Stimulated activated CD8-positive, alpha-beta memory T cell treated with anti-CD3 and anti-CD28 coated beads, Interleukin-4, amount 100 ng/mL, for 48 hours (primary cell): Measurements from ENCODE around the gene NDUFB6.
"Not testable (repeated sequence)": the region's sequence is repeated elsewhere in the genome, so short reads cannot be mapped to it uniquely, and the experiment has no call there.

Experiments used
- DNase-seq: peaks from one replicate; pipeline ENCODE4 v3.0.0-alpha.2; 2020

Gene NDUFB6

GRCh38 chr9:32572900-32573523 is at the start of gene NDUFB6:
TSS of gene NDUFB6 (minus strand) at chr9:32573159. CDS start at chr9:32573060, 99 bp downstream.
- peak; percentile 98 for DNase-seq

GRCh38 chr9:32618261-32618660 is 45.3 kb upstream of the NDUFB6 start:
- DNase-seq, result no peak

DNA sequence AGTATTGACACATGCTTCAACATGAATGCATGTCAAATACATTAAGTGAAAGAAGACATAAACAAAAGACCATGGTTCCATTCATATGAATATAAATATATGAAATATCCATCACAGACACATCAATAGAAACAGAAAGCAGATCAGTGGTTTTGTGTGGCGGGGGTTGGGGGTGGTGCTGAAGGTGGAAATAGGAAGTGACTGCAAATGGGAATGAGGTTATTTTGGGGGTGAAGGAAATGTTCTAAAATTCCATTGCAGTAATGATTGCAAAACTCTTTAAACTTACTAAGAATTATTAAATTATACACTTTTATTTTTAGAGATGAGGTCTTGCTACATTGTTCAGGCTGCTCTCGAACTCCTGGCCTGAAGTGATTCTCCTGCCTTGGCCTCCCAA is 33.9 kb upstream of the NDUFB6 start:
- no peak for DNase-seq

DNA sequence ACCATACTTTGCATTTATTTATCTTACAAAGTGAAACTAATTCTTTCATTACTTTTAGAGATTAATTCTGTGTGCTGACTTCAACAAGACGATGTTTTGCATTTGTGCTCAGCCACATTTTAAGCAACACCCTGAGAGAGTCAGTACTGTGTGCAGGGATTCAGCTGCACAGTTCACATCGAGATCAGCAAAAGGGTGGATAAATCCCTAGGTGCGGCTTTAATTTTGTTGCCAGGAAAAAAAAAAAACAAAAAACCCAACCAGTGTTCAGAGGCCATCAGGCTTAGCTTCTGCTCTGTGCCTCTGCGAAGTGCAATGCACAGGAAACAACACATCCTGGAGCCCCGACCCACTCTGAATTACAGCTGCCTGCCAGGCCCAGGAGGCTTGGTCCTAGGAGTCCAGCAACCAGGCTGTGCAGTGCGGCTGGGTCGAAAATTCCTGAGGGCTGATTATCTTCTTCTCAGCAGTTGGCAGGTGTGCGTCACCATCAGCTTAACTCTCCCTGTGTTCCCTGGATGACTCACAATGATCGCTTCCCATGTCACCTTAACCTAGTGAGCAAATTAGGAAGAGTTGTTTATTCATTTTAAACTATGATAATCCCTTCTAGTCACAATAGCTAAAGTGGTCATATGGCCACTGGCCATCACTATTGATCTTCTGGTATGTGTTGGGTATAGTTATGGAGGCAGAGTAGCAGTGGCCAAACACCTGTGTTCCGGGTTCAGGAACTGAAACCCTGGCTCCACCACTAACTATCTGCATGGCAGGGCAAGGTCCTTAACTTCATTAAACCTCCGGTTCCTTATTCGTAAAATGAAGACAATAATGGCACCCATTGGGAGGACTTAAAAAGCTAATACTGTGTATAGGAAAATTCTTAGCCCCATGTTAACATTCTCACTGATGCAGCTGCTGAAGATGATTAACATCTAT is 31.2 kb upstream of the NDUFB6 start:
- no peak for DNase-seq

DNA sequence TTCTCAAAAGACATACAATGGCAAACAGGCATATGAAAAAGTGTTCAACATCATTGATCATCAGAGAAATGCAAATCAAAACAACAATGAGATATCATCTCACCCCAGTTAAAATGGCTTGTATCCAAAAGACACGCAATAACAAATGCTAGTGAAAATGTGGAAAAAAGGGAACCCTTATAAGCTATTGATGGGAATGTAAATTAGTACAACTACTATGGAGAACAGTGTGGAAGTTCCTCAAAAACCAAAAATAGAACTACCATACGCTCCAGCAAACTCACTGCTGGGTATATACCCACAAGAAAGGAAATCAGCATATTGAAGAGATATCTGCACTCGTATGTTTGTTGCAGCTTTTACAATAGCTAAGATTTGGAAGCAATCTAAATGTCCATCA is 26.1 kb upstream of the NDUFB6 start:
- DNase-seq, result not testable (repeated sequence)

- no peak for DNase-seq
These were observed 24.0 kb upstream of the NDUFB6 start for GRCh38 chr9:32596936-32597335.

DNA sequence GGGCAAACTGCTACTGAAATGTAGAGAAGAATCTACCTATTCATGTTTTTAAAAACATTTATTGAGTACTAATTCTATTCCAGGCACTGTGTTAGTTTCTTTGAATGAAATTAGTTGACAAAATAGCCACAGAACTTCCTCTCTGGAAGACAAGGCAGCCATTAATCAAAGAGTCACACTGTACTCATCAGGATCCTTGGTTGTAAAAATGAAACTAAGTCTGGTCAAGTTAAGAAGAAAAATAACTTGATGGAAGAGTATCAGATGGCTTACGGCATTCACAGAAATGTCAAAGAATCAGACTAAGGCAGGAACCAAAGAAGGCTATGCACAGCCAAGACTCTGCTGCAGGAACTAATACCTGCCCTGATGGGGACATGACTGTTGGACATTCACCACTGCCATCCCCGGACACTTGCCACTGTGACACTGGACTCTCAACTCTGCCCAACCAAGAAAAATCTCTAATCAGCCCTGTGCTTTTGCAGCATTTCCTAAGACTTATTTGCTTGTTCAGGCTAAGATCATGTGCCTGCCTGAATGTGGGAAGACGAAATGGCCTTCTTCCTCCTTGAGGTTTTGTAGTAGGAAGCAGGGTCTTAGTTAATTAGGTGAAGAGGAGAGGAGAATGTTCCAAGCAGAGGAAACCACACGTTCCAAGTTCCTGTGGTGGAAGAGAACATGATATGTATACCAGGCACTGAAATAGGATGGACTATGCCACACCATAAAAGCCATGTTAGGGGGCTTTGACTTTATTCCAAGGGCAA is 23.3 kb upstream of the NDUFB6 start:
- no peak for DNase-seq

DNA sequence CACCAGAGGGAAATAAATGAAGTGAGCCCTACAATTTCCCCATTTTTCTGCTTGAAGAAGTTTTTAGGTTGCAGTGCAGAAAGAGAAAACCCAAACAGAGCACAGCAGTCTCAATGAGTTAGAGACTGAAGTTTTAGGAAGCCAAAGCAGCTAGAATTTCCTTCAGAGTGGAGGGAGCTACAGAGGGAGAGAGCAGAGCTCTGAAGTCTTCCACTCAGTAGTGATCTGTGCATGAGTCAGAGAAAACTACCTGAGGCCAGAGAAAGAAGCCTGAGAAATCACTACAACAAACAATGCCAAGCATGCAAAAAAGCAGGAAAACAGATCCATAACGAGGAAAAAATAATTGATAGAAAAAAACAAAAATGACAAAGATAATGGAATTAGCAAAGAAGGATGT is 17.9 kb upstream of the NDUFB6 start:
- no peak for DNase-seq

DNA sequence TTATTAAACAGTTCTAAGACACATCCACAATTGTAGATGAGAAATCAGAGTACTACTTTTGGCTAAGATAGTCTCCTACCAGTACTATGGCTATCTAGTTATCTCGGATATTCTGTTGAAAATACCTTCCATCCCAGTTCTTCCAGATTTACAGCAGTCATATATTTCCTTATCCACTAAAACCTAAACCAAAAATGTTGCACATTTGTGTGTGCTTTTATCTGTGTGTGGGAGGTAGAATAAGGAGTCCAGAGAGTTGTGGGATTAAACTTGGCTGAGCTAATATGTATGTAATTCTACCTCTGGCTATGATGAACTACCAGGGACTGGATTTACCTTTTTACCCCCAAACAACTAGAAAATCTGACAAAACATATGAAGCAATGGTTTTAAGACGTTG is 17.5 kb upstream of the NDUFB6 start:
- no peak for DNase-seq

- DNase-seq, result no peak
These were observed 16.2 kb upstream of the NDUFB6 start for GRCh38 chr9:32589083-32589723.

- no peak for DNase-seq
These were observed 14.9 kb upstream of the NDUFB6 start for GRCh38 chr9:32587901-32588300.

- DNase-seq, result no peak
These were observed 11.8 kb upstream of the NDUFB6 start for GRCh38 chr9:32584784-32585183.

GRCh38 chr9:32581512-32582143 is 8.7 kb upstream of the NDUFB6 start:
- DNase-seq, result no peak

DNA sequence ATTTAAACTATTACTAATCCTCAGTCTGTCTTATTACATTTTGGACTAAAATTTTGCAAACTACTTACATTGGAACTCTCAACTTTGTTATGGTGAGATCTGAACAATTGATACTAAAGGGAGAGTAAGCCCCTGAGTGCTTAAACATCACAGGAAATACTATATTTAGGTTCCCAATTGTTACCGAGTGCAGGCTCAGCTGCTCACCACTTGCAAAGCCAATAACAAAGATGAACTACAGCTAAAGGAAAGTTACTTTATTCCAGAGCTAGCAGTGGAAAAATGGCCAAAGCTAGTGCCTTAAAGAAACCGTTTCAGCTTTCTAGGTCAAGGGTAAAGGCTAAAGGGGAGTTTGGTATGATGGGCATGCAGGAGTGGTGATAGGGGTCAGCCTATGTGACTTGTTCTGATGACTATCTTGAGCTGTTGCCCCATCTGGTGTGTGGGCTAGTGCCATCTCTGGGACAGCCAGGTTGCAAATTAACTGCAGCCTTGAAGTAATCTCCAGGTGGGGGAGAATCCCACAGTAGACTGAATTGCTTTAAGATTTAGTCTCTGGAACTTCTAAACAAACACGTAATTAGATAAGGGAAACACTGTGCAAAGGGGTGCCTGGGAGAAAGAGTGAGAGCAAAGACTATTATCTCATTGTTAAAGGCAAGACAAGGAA is 7.8 kb upstream of the NDUFB6 start:
- no peak for DNase-seq

- peak; percentile 88 for DNase-seq
These were observed 6.9 kb upstream of the NDUFB6 start for GRCh38 chr9:32579706-32580331.

DNA sequence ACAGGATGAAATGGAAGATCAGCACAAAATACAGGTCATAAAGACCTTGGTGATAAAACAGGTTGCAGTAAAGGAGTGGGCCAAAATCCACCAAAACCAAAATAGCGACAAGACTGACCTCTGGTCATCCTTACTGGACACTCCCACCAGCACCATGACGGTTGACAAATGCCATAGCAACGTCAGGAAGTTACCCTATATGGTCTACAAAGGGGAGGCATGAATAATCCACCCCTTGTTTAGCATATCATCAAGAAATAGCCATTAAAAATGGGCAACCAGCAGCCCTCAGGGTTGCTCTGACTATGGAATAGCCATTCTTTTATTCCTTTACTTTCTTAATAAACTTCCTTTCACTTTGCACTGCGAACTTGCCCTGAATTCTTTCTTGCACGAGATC is 6.0 kb upstream of the NDUFB6 start:
- DNase-seq, result no peak

DNA sequence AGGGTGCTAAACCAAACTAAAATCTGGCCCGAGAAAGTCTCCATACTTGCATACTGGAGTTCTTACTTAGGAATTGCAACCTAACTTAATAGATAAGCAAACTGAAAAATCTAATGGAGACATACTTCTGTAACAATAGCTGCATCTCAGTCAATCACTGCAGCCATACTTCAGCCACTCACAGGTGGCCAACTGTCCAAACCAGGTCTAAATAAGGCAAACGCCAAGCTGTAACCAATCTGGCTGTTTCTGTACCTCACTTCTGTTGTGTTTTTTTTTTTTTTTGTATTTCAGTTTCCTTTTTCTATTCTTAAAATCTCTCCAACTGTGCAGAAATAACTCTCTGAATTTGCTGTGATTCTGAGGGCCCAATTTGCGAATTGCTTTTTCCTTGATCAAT is 4.4 kb upstream of the NDUFB6 start:
- no peak for DNase-seq

DNA sequence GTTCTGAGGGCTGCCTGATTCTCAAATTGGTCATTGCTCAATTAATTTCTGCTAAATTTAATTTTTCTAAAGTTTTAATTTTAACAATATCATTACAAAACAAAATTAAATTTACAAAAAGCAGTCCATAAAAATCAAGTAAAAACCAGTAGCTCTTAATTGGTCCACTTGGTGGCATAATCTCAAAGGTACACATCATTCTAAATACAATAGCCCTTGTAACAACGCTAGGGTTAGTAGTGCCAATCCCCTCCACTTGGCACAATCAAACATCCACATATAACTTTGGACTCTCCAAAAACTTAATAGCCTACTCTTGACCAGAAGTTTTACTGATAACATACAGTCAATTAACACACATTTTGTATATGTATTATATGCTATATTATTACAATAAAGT is 1.9 kb upstream of the NDUFB6 start:
- DNase-seq, result no peak

DNA sequence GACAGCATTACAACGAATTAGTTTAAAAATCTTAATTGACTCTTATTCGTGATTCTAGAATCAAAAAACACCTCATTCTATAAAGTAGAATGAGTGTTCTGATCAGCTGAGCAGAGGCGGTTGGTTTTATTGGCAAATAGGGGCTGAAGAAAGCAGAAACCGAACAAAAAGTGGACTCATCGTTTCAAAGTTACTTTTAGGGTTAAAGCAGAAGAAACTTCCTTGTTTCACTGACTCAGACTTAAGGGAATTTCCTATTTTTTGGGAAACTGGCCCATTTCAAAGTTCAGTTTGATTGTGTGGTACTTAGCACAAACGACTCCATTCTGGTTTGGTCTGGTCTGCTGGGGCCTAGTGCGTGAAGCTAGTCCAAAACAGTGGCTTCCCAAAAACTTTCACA is 862 bp upstream of the NDUFB6 start:
- DNase-seq, result no peak

GRCh38 chr9:32571969-32572899 is 725 bp downstream of the NDUFB6 start:
- DNase-seq, result peak; percentile 74
